Mesenchymal stem cell (in vitro differentiated cells and primary cell): ENCODE measurements around the gene ZNF24.

Experiments
- DNase-seq: peaks from one replicate; pipeline ENCODE4 v3.0.0-alpha.2; 2013
- H2AFZ ChIP-seq: one replicate; pipeline ENCODE4 v1.6.1; 2013; ENCODE audit warnings: low read depth, mild to moderate bottlenecking, control low read depth, inconsistent platforms, low read length, moderate library complexity
- H2AK5ac ChIP-seq: 2 replicates; pipeline ENCODE4 v1.6.1; 2013; ENCODE audit warnings: low read length, moderate library complexity, mild to moderate bottlenecking, inconsistent platforms; ENCODE audit not compliant: severe bottlenecking
- H2BK120ac ChIP-seq: one replicate; pipeline ENCODE4 v1.6.1; 2013; ENCODE audit warnings: low read depth, mild to moderate bottlenecking, inconsistent platforms, low read length, moderate library complexity
- H2BK12ac ChIP-seq, 2 experiments: one replicate each; pipeline ENCODE4 v1.6.1; 2013; ENCODE audit warnings: inconsistent platforms in 2 of 2, low read length in 2 of 2, mild to moderate bottlenecking in 2 of 2, moderate library complexity in 2 of 2, control low read depth in 1 of 2
- H2BK15ac ChIP-seq: one replicate; pipeline ENCODE4 v1.6.1; 2013; ENCODE audit warnings: mild to moderate bottlenecking, low read depth, inconsistent platforms; ENCODE audit not compliant: poor library complexity, severe bottlenecking
- H2BK5ac ChIP-seq: 2 replicates; pipeline ENCODE4 v1.6.1; 2013; ENCODE audit warnings: low read depth, mild to moderate bottlenecking, low read length, control low read depth, inconsistent platforms; ENCODE audit not compliant: poor library complexity, severe bottlenecking
- H3K14ac ChIP-seq, 2 experiments: one replicate each; pipeline ENCODE4 v1.6.1; 2013; ENCODE audit warnings: inconsistent platforms in 2 of 2, low read length in 2 of 2, control low read depth in 1 of 2, mild to moderate bottlenecking in 1 of 2, moderate library complexity in 1 of 2
- H3K18ac ChIP-seq, 2 experiments: one replicate each; pipeline ENCODE4 v1.6.1; 2013; ENCODE audit warnings: inconsistent platforms in 2 of 2, low read length in 2 of 2, control low read depth in 1 of 2, low read depth in 1 of 2, mild to moderate bottlenecking in 1 of 2
- H3K23ac ChIP-seq, 2 experiments: one replicate each; pipeline ENCODE4 v1.6.1; 2013; ENCODE audit warnings: inconsistent platforms in 2 of 2, low read length in 2 of 2, mild to moderate bottlenecking in 2 of 2, moderate library complexity in 2 of 2, control low read depth in 1 of 2
- H3K27ac ChIP-seq: 2 replicates; pipeline ENCODE4 v1.5.1; 2013; ENCODE audit warnings: mild to moderate bottlenecking, moderate library complexity, low read length, control low read depth, inconsistent platforms; ENCODE audit not compliant: poor library complexity, severe bottlenecking
- H3K27me3 ChIP-seq, 2 experiments: 2 replicates each; pipeline versions ENCODE4 v1.6.1 to v1.7.0; 2013; ENCODE audit warnings: low read length in 2 of 2, mild to moderate bottlenecking in 2 of 2, moderate library complexity in 2 of 2, control low read depth in 1 of 2, inconsistent platforms in 1 of 2; ENCODE audit not compliant: control insufficient read depth in 1 of 2, insufficient read depth in 1 of 2
- H3K36me3 ChIP-seq, 2 experiments: 2 replicates each; pipeline versions ENCODE4 v1.6.1 to v1.7.0; 2013; ENCODE audit warnings: low read length in 2 of 2, control low read depth in 1 of 2, inconsistent platforms in 1 of 2, low read depth in 1 of 2, mild to moderate bottlenecking in 1 of 2; ENCODE audit not compliant: insufficient read depth in 2 of 2, control insufficient read depth in 1 of 2
- H3K4ac ChIP-seq, 2 experiments: one replicate each; pipeline ENCODE4 v1.6.1; 2013; ENCODE audit warnings: inconsistent platforms in 2 of 2, low read length in 2 of 2, mild to moderate bottlenecking in 2 of 2, moderate library complexity in 2 of 2, control low read depth in 1 of 2, low read depth in 1 of 2
- H3K4me1 ChIP-seq: 2 replicates; pipeline ENCODE4 v1.6.1; 2013; ENCODE audit warnings: low read depth, low read length, control low read depth; ENCODE audit not compliant: control insufficient read depth, insufficient read depth
- H3K4me2 ChIP-seq: 2 replicates; pipeline ENCODE4 v1.6.1; 2013; ENCODE audit warnings: low read length, mild to moderate bottlenecking, inconsistent platforms; ENCODE audit not compliant: poor library complexity, severe bottlenecking
- H3K4me3 ChIP-seq, 2 experiments: 2 replicates each; pipeline versions ENCODE4 v1.5.1 to v1.7.0; 2013; ENCODE audit warnings: low read length in 2 of 2, mild to moderate bottlenecking in 2 of 2, control low read depth in 1 of 2, low read depth in 1 of 2; ENCODE audit not compliant: insufficient read depth in 1 of 2
- H3K79me1 ChIP-seq: replicated peaks from 2 replicates; pipeline ENCODE4 v1.6.1; 2013; ENCODE audit warnings: mild to moderate bottlenecking, control low read depth, low read length, inconsistent platforms; ENCODE audit not compliant: poor library complexity, severe bottlenecking
- H3K9ac ChIP-seq: 2 replicates; pipeline ENCODE4 v1.7.0; 2013; ENCODE audit warnings: mild to moderate bottlenecking, low read length, moderate library complexity
- H3K9me3 ChIP-seq: 2 replicates; pipeline ENCODE4 v1.7.0; 2013; ENCODE audit warnings: mild to moderate bottlenecking, low read length; ENCODE audit not compliant: control insufficient read depth
- H4K8ac ChIP-seq: one replicate; pipeline ENCODE4 v1.6.1; 2013; ENCODE audit warnings: inconsistent platforms, mild to moderate bottlenecking, low read length, moderate library complexity
- H4K91ac ChIP-seq: one replicate; pipeline ENCODE4 v1.6.1; 2013; ENCODE audit warnings: mild to moderate bottlenecking, low read length, inconsistent platforms
- WGBS: methylation state at CpG from one replicate; pipeline ENCODE4 v1.1.7; 2013; ENCODE audit warnings: mixed read lengths; 5-methylcytosine and 5-hydroxymethylcytosine counted together

Gene ZNF24

GRCh38 chr18:35296060-35296459, 48.2 kb downstream of the ZNF24 start:
- H2AK5ac ChIP-seq = no peak overlapping the region
- H3K18ac ChIP-seq = no peak overlapping the region
- H4K91ac ChIP-seq = no peak overlapping the region
- H3K9me3 ChIP-seq = peaks cover 79% of the 10 kb centered on the region
- H3K9ac ChIP-seq = no peak overlapping the region
- H3K14ac ChIP-seq = no peak overlapping the region
- no peak overlapping the region for H4K8ac ChIP-seq
- H3K79me1 ChIP-seq = peaks cover 35% of the 10 kb centered on the region
- no peak overlapping the region for H3K4ac ChIP-seq
- H2BK5ac ChIP-seq = no peak overlapping the region
- 100% methylated on average over 1 of the region's 2 CpGs for WGBS
- H3K4me1 ChIP-seq = peaks cover under 1% of the 10 kb centered on the region
- H3K4me3 ChIP-seq = peak overlapping the region in 1 of 2 experiments; percentile 15
- H2BK120ac ChIP-seq = no peak overlapping the region
- no peak for DNase-seq
- no peak overlapping the region for H3K4me2 ChIP-seq
- no peak overlapping the region for H3K27ac ChIP-seq
- H3K23ac ChIP-seq = no peak overlapping the region
- no peak overlapping the region for H2BK15ac ChIP-seq
- H2AFZ ChIP-seq = no peak overlapping the region
- no peak overlapping the region for H2BK12ac ChIP-seq
- peaks cover 27 to 87% of the 10 kb centered on the region in 2 experiments for H3K36me3 ChIP-seq
- no peaks in the 10 kb centered on the region for H3K27me3 ChIP-seq

GRCh38 chr18:35291166-35291565, 53.1 kb downstream of the ZNF24 start:
- H3K9me3 ChIP-seq = peaks cover 48% of the 10 kb centered on the region
- no peak overlapping the region for H3K14ac ChIP-seq

GRCh38 chr18:35290094-35290735, 54.0 kb downstream of the ZNF24 start, which contains the start of gene ZSCAN30:
ZSCAN30 (minus strand) TSS chr18:35290229; CDS start chr18:35264352, 25,877 bp downstream.
- WGBS = under 1% methylated on average over 41 of the region's 41 CpGs
- Histone ChIP-seq H3K4me2 (peak within 1 kb of the TSS; percentile 87), H3K27ac (peak within 1 kb of the TSS; percentile 89), H3K4me1 (peaks cover 4% of the 10 kb centered on the region), H3K14ac (no peak within 1 kb of the TSS), H3K9ac (peak within 1 kb of the TSS; percentile 97), H2BK120ac (no peak within 1 kb of the TSS), H3K4me3 (peak within 1 kb of the TSS; percentile 79 to 97), H4K91ac (peak within 1 kb of the TSS; percentile 78), H3K27me3 (no peaks in the 10 kb centered on the region), H2AK5ac (peak within 1 kb of the TSS; percentile 67), H2BK5ac (no peak within 1 kb of the TSS), H3K36me3 (peaks cover 10 to 41% of the 10 kb centered on the region in 2 experiments), H4K8ac (peak within 1 kb of the TSS; percentile 87), H3K9me3 (peaks cover 48% of the 10 kb centered on the region), H2BK12ac (peak within 1 kb of the TSS in 1 of 2 experiments; percentile 48), H3K23ac (no peak within 1 kb of the TSS), H2BK15ac (peak within 1 kb of the TSS; percentile 67), H3K4ac (peak within 1 kb of the TSS in 1 of 2 experiments; percentile 40), H3K18ac (peak within 1 kb of the TSS; percentile 79 to 90), H2AFZ (peak within 1 kb of the TSS; percentile 72), H3K79me1 (peaks cover 32% of the 10 kb centered on the region)
- DNase-seq = peak; percentile 95

More at GRCh38 chr18:35291166-35291565, 53.1 kb downstream of the ZNF24 start:
- Histone ChIP-seq H3K9ac (peak overlapping the region; percentile 97), H3K4ac (no peak overlapping the region), H3K18ac (no peak overlapping the region), H3K4me3 (peak overlapping the region in 1 of 2 experiments; percentile 97), H3K79me1 (peaks cover 40% of the 10 kb centered on the region), H3K27ac (no peak overlapping the region), H3K4me1 (peaks cover 4% of the 10 kb centered on the region), H2AK5ac (no peak overlapping the region), H3K4me2 (peak overlapping the region; percentile 73), H3K23ac (no peak overlapping the region), H2BK120ac (no peak overlapping the region), H2BK12ac (peak overlapping the region in 1 of 2 experiments; percentile 48), H2AFZ (no peak overlapping the region), H4K91ac (no peak overlapping the region), H3K27me3 (no peaks in the 10 kb centered on the region), H4K8ac (no peak overlapping the region), H2BK5ac (no peak overlapping the region), H3K36me3 (peaks cover 16 to 50% of the 10 kb centered on the region in 2 experiments), H2BK15ac (no peak overlapping the region)
- no peak for DNase-seq
- 100% methylated on average over 2 of the region's 2 CpGs for whole genome bisulfite sequencing

GRCh38 chr18:35289727-35290093, 54.5 kb downstream of the ZNF24 start:
- Histone ChIP-seq H2BK12ac (no peak overlapping the region), H3K36me3 (peaks cover 8 to 37% of the 10 kb centered on the region in 2 experiments), H3K9me3 (peaks cover 48% of the 10 kb centered on the region), H4K8ac (peak overlapping the region; percentile 80), H3K27me3 (no peaks in the 10 kb centered on the region), H4K91ac (no peak overlapping the region), H2BK5ac (no peak overlapping the region), H3K79me1 (peaks cover 30% of the 10 kb centered on the region), H3K9ac (peak overlapping the region; percentile 97), H3K27ac (peak overlapping the region; percentile 52), H3K18ac (peak overlapping the region in 1 of 2 experiments; percentile 82), H2AK5ac (peak overlapping the region; percentile 67), H2BK120ac (no peak overlapping the region), H3K4me3 (peak overlapping the region; percentile 79 to 97), H3K4me1 (peaks cover 4% of the 10 kb centered on the region), H3K23ac (no peak overlapping the region), H2AFZ (no peak overlapping the region), H2BK15ac (peak overlapping the region; percentile 67), H3K4ac (peak overlapping the region in 1 of 2 experiments; percentile 5), H3K14ac (no peak overlapping the region), H3K4me2 (peak overlapping the region; percentile 87)
- WGBS = 15% methylated on average over 4 of the region's 8 CpGs
- DNase-seq = no peak
